NCI-H1417 treated with DMSO at 0.1 percent for 48 hours (cell line): ENCODE data around the gene ZNF217.
"Not testable (repeated sequence)": the region's sequence is repeated elsewhere in the genome, so short reads cannot be mapped to it uniquely, and the experiment has no call there.

Experiments
- DNase-seq: peaks from one replicate; lab custom pipeline; 2025; lab: John Stamatoyannopoulos, UW

Gene ZNF217

GRCh38 chr20:53529658-53530057 is 64.0 kb downstream of the ZNF217 start:
- DNase-seq, result no peak

GRCh38 chr20:53527196-53527595 is 66.4 kb downstream of the ZNF217 start:
- no peak for DNase-seq

- no peak for DNase-seq
Observed at GRCh38 chr20:53524589-53525312, 68.9 kb downstream of the ZNF217 start.

GRCh38 chr20:53523615-53524014 is 70.0 kb downstream of the ZNF217 start:
- DNase-seq, result not testable (repeated sequence)

GRCh38 chr20:53522696-53523095 is 70.9 kb downstream of the ZNF217 start:
- DNase-seq, result no peak

- DNase-seq, result no peak
Observed at GRCh38 chr20:53522026-53522425, 71.6 kb downstream of the ZNF217 start.

- not testable (repeated sequence) for DNase-seq
Observed at GRCh38 chr20:53521421-53521820, 72.2 kb downstream of the ZNF217 start.

GRCh38 chr20:53517146-53517545 is 76.5 kb downstream of the ZNF217 start:
- no peak for DNase-seq
